SU-DHL-6 (cell line): ENCODE results near the gene GRXCR1.

ENCODE experiments used
- CTCF ChIP-seq: fragments of 200-600 bp; sonication (generic); IDR thresholded peaks from one replicate; pipeline ENCODE4 v1.5.1; 2017; ENCODE audit warnings: antibody characterized with exemption, mild to moderate bottlenecking, low read length, moderate library complexity; ENCODE audit not compliant: insufficient read depth, poor library complexity, severe bottlenecking
- EZH2phosphoT487 ChIP-seq: fragments of 200-600 bp; sonication (generic), shearing (Covaris generic); conservative IDR thresholded peaks from 2 replicates; pipeline ENCODE4 v1.6.1; 2018; ENCODE audit warnings: mild to moderate bottlenecking, antibody characterized with exemption, low read length, moderate library complexity, mixed read lengths

GRCh38 chr4:43047058-43047457, 154.5 kb downstream of the GRXCR1 start:
- TF ChIP-seq CTCF (no peak), EZH2phosphoT487 (no peak)
